Right lobe of liver (tissue), 6 donors: ENCODE measurements around the gene TNFRSF9. TPM values are rescaled to one million over a fixed set of nuclear protein-coding genes. Genes with fewer than 3 reads are reported as not detected.

Experiments used
- ATAC-seq, 4 donors: fragments of 200-7000 bp; cut with Tn5 transposase; one replicate each; pipeline ENCODE4 v1.9.1; 2020; ENCODE audit warnings: mild to moderate bottlenecking in 4 of 4, moderate library complexity in 4 of 4
- DNase-seq, 3 donors: peaks; one replicate each; pipeline ENCODE4 v3.0.0-alpha.2; 2020
- H3K27ac ChIP-seq, 3 donors: fragments of 200-600 bp; one replicate each; pipeline ENCODE4 v1.8.0; 2022
- H3K27me3 ChIP-seq, 2 donors: fragments of 200-600 bp; one replicate each; pipeline ENCODE4 v1.8.0; 2022
- H3K36me3 ChIP-seq, 4 donors: fragments of 200-600 bp; sonication (generic) in 1 of 4; one replicate each; pipeline versions ENCODE4 v1.5.1 to v1.8.0; 2017 to 2022; ENCODE audit warnings: control low read depth in 1 of 4
- H3K4me1 ChIP-seq, 4 donors: fragments of 200-600 bp; sonication (generic) in 1 of 4; one replicate each; pipeline versions ENCODE4 v1.5.1 to v1.8.0; 2017 to 2022; ENCODE audit warnings: control low read depth in 1 of 4
- H3K4me3 ChIP-seq, 3 donors: fragments of 200-600 bp; one replicate each; pipeline ENCODE4 v1.8.0; 2022
- H3K9me3 ChIP-seq, 4 donors: fragments of 200-600 bp; sonication (generic) in 1 of 4; one replicate each; pipeline versions ENCODE4 v1.5.1 to v1.8.0; 2017 to 2022; ENCODE audit warnings: control low read depth in 1 of 4
- CTCF ChIP-seq, 4 donors: fragments of 200-600 bp in 3 of 4; fragments of 450-650 bp in 1 of 4; IDR thresholded peaks; one replicate each; pipeline versions ENCODE4 v1.5.1 to v1.8.0; 2016 to 2022; ENCODE audit warnings: antibody characterized with exemption in 4 of 4, mild to moderate bottlenecking in 2 of 4
- POLR2A ChIP-seq: fragments of 450-650 bp; IDR thresholded peaks from one replicate; pipeline ENCODE4 v1.6.1; 2017; ENCODE audit warnings: antibody characterized with exemption, mild to moderate bottlenecking
- WGBS: methylation state at CpG from one replicate; pipeline ENCODE4 v1.1.6; 2018; ENCODE audit warnings: low coverage, low lambda C conversion rate; ENCODE audit not compliant: insufficient coverage; ENCODE audit errors: missing lambda C conversion rate; 5-methylcytosine and 5-hydroxymethylcytosine counted together
- intact Hi-C, 2 donors: fragments of 100-400 bp; cut with DNase I; formaldehyde crosslinking; loops; one replicate each; pipeline versions ENCODE4 v1.11.2 to v1.14.1; 2022
- total RNA-seq, 6 experiments: library from RNA; depleted of rRNA in 2 of 6; stranded (reverse); fragments of >200 nt in 2 of 6; fragmentation: NEBNext Ultra II Directional in 3 of 6; extraction: Animal tissue kit (Norgen Biotek cat#: 25700) in 3 of 6; gene quantifications; one replicate each; pipeline versions ENCODE4 v1.1.0 to v1.2.4, GENCODE V29; 2016 to 2023
- donor health status: DM: no; HTN: yes; CAD: no.
- donor health status: DM: no; HTN: no; CAD: no.
- donor health status: DM: no; HTN: no; CAD: no.
- donor health status: DM: no; HTN: yes; CAD: no.
- donor health status: DM: no; HTN: yes; CAD: no.

TNFRSF9 gene
- total RNA-seq, 6 experiments from 2014 or later = 0.06 to 0.22 (median 0.10) TPM; not detected in 2

DNA sequence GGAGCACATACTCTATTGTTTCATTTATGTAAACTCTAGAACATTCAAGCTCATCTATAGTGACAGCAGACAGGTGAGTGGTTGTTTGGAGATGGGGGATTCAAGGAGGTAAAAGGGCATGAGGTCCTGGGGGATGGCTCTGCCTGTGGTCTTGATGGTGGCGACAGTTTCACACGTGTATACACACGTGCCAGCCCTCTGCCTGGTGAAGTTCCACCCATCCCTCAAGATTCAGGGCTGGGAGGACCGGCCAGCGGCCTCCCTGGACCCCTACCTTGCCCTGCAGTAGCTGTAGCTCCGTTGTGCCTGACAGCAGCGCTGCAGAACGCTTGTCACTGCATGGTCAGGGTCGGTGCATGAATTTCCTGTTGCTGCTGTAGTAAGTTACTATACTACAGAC, 48.8 kb downstream of the TNFRSF9 start:
- 22% methylated on average over 5 of the region's 9 CpGs for WGBS
- H3K4me3 ChIP-seq = no peak overlapping the region
- no peak for TF ChIP-seq POLR2A
- no peak for TF ChIP-seq CTCF (IDR thresholded peaks at IDR 0.05)
- DNase-seq (no peak), ATAC-seq (no peak)
- no peaks in the 10 kb centered on the region for H3K4me1 ChIP-seq
- H3K27me3 ChIP-seq = no peaks in the 10 kb centered on the region
- no peaks in the 10 kb centered on the region for H3K9me3 ChIP-seq
- no peaks in the 10 kb centered on the region for H3K36me3 ChIP-seq
- intact Hi-C loops = loop anchor here (10.0 kb wide), 2 partner anchors 217 to 227 kb away; no protein-coding TSS in a partner anchor
- H3K27ac ChIP-seq = no peak overlapping the region

GRCh38 chr1:7890853-7891252, 49.8 kb downstream of the TNFRSF9 start:
- TF ChIP-seq CTCF (IDR thresholded peaks at IDR 0.05) (no peak), POLR2A (no peak)
- 94% methylated on average over 2 of the region's 2 CpGs for WGBS
- intact Hi-C loops = loop anchor here (10.0 kb wide), 2 partner anchors 216 to 226 kb away; no protein-coding TSS in a partner anchor

GRCh38 chr1:7888248-7889081, 52.2 kb downstream of the TNFRSF9 start:
- intact Hi-C loops = no loop called here
- no peak for DNase-seq
- 56% methylated on average over 8 of the region's 9 CpGs for WGBS

More at GRCh38 chr1:7890853-7891252, 49.8 kb downstream of the TNFRSF9 start:
- H3K27me3 ChIP-seq = no peaks in the 10 kb centered on the region
- no peaks in the 10 kb centered on the region for H3K9me3 ChIP-seq
- H3K4me1 ChIP-seq = no peaks in the 10 kb centered on the region
- ATAC-seq (no peak), DNase-seq (no peak)
- no peaks in the 10 kb centered on the region for H3K36me3 ChIP-seq
- no peak overlapping the region for H3K27ac ChIP-seq
- no peak overlapping the region for H3K4me3 ChIP-seq

GRCh38 chr1:7886405-7886745, 54.3 kb downstream of the TNFRSF9 start:
- Histone ChIP-seq H3K4me1 (no peaks in the 10 kb centered on the region), H3K4me3 (no peak overlapping the region)

More at GRCh38 chr1:7888248-7889081, 52.2 kb downstream of the TNFRSF9 start:
- H3K4me1 ChIP-seq = no peaks in the 10 kb centered on the region
- no peak overlapping the region for H3K4me3 ChIP-seq
- H3K36me3 ChIP-seq = no peaks in the 10 kb centered on the region
- no peaks in the 10 kb centered on the region for H3K27me3 ChIP-seq
- H3K27ac ChIP-seq = no peak overlapping the region
- no peaks in the 10 kb centered on the region for H3K9me3 ChIP-seq
- ATAC-seq = no peak
- TF ChIP-seq CTCF (IDR thresholded peaks at IDR 0.05) (no peak), POLR2A (no peak)

More at GRCh38 chr1:7886405-7886745, 54.3 kb downstream of the TNFRSF9 start:
- 68% methylated on average over 7 of the region's 7 CpGs for WGBS
- intact Hi-C loops = no loop called here
- no peak for ATAC-seq
- TF ChIP-seq CTCF (IDR thresholded peaks at IDR 0.05) = no peak
- TF ChIP-seq POLR2A = no peak
- no peak for DNase-seq
- Histone ChIP-seq H3K9me3 (no peaks in the 10 kb centered on the region), H3K27me3 (no peaks in the 10 kb centered on the region), H3K27ac (no peak overlapping the region), H3K36me3 (no peaks in the 10 kb centered on the region)
